ENCODE results near the gene POLN.

- TF ChIP-seq CTCF (conservative IDR thresholded peaks at IDR 0.05; ENCODE audit: low read depth in 2 of 2) (no peak), POLR2AphosphoS5 (IDR thresholded peaks at IDR 0.05; ENCODE audit: low read depth) (no peak), JUNB (IDR thresholded peaks at IDR 0.05; ENCODE audit: unreplicated experiment) (no peak), EZH2phosphoT487 (IDR thresholded peaks at IDR 0.05; ENCODE audit: unreplicated experiment) (no peak)
These were observed 61.5 kb downstream of the POLN start for GRCh38 chr4:2180410-2180809.
